ENCODE measurements around the gene SPSB2.

Gene SPSB2

DNA sequence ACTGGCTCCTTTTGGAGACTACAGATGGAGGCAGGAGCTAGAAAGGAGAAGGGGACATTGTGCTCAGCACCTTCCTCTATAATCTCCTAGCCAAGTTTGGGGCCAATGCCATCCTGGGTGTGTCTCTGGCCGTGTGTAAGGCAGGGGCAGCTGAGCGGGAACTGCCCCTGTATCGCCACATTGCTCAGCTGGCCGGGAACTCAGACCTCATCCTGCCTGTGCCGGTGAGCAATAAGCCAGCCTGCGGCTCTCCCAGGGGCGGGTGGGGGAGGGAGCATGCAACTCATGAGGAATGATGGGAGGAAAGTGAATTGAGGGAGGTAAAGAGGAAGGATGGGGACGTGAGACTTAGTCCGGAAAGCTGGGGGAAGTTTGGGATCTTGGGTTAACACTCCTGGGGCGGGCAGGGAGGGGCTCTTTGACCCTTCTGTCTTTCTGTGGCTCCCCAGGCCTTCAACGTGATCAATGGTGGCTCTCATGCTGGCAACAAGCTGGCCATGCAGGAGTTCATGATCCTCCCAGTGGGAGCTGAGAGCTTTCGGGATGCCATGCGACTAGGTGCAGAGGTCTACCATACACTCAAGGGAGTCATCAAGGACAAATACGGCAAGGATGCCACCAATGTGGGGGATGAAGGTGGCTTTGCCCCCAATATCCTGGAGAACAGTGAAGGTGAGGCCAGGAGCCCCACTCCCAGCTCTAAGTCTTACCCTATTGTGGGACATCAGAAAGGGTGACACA is 44.6 kb upstream of the SPSB2 start:
- Histone ChIP-seq H3K4me1 (ENCODE audit: control insufficient read depth in 1 of 2, insufficient read depth in 1 of 2, low read depth in 1 of 2, low read length in 1 of 2) (peaks cover 10 to 19% of the 10 kb centered on the region in 2 experiments), H3K9me3 (no peaks in the 10 kb centered on the region), H3K27me3 (peaks cover 91% of the 10 kb centered on the region), H3K27ac (no peak overlapping the region), H3K36me3 (no peaks in the 10 kb centered on the region), H3K4me3 (ENCODE audit: low read depth in 1 of 2, low read length in 1 of 2) (no peak overlapping the region)
- TF ChIP-seq, protein P1, sequence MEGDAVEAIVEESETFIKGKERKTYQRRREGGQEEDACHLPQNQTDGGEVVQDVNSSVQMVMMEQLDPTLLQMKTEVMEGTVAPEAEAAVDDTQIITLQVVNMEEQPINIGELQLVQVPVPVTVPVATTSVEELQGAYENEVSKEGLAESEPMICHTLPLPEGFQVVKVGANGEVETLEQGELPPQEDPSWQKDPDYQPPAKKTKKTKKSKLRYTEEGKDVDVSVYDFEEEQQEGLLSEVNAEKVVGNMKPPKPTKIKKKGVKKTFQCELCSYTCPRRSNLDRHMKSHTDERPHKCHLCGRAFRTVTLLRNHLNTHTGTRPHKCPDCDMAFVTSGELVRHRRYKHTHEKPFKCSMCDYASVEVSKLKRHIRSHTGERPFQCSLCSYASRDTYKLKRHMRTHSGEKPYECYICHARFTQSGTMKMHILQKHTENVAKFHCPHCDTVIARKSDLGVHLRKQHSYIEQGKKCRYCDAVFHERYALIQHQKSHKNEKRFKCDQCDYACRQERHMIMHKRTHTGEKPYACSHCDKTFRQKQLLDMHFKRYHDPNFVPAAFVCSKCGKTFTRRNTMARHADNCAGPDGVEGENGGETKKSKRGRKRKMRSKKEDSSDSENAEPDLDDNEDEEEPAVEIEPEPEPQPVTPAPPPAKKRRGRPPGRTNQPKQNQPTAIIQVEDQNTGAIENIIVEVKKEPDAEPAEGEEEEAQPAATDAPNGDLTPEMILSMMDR (IDR thresholded peaks at IDR 0.05): no peak

DNA sequence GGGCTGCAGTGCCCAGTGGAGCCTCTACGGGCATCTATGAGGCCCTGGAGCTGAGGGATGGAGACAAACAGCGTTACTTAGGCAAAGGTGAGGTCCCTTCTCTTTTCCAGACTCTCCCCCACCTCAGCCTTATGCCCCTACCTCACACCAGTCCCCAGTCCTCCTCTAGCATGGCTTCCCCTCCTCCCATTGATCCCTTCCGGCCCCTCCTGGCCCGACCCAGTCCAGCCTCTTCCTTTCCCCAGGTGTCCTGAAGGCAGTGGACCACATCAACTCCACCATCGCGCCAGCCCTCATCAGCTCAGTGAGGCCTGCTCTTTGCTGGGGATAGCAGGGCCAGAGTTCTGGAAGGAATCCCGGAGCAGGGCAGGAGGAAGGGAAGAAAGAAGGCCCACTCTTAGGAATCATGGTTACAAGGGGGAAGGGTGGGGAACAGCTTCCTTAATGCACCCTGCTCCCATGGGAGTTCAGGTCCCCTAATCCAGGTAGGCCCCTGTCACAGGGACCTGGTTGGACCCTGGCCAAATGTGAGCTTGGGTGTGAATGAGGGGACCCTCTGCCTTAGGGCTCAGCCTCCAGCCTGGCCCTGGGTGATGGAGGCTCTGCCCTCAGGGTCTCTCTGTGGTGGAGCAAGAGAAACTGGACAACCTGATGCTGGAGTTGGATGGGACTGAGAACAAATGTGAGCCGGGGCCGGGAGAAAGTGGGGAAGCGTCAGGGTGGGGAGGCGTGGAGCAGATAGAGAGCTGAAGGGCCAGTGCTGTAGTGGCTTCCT is 43.5 kb upstream of the SPSB2 start:
- peaks cover 91% of the 10 kb centered on the region for H3K27me3 ChIP-seq
- H3K36me3 ChIP-seq: no peaks in the 10 kb centered on the region
- no peak overlapping the region for H3K4me3 ChIP-seq (ENCODE audit: low read depth in 1 of 2, low read length in 1 of 2)
- TF ChIP-seq, protein P1 (IDR thresholded peaks at IDR 0.05): no peak
- H3K9me3 ChIP-seq: no peaks in the 10 kb centered on the region
- H3K27ac ChIP-seq: no peak overlapping the region
- H3K4me1 ChIP-seq (ENCODE audit: control insufficient read depth in 1 of 2, insufficient read depth in 1 of 2, low read depth in 1 of 2, low read length in 1 of 2): peaks cover 7 to 13% of the 10 kb centered on the region in 2 experiments

DNA sequence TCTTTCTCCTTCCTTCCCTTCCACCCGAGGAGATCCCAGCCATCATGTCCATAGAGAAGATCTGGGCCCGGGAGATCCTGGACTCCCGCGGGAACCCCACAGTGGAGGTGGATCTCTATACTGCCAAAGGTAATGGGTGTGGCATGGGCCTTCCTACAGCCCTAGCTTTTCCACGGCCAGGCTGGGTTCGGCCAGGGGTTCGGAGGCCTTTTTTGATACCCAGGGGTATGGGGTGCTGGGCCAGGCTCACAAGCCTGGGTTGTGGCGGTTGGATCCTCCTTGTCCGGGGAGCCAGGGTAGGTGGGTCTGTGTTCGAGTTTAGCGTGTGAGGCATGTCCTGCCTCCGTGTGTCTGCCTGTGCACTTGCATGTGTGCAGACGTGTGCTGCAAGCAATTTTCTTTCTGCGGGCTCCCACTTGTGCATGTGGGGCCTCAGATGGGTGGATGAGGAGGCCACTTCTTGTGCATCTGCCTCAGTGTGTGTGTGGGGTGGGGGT is 42.7 kb upstream of the SPSB2 start:
- TF ChIP-seq, protein P1 (IDR thresholded peaks at IDR 0.05): no peak
- Histone ChIP-seq H3K27ac (no peak overlapping the region), H3K27me3 (peaks cover 91% of the 10 kb centered on the region), H3K36me3 (no peaks in the 10 kb centered on the region), H3K9me3 (no peaks in the 10 kb centered on the region), H3K4me3 (ENCODE audit: low read depth in 1 of 2, low read length in 1 of 2) (no peak overlapping the region), H3K4me1 (ENCODE audit: control insufficient read depth in 1 of 2, insufficient read depth in 1 of 2, low read depth in 1 of 2, low read length in 1 of 2) (peaks cover 7 to 13% of the 10 kb centered on the region in 2 experiments)

DNA sequence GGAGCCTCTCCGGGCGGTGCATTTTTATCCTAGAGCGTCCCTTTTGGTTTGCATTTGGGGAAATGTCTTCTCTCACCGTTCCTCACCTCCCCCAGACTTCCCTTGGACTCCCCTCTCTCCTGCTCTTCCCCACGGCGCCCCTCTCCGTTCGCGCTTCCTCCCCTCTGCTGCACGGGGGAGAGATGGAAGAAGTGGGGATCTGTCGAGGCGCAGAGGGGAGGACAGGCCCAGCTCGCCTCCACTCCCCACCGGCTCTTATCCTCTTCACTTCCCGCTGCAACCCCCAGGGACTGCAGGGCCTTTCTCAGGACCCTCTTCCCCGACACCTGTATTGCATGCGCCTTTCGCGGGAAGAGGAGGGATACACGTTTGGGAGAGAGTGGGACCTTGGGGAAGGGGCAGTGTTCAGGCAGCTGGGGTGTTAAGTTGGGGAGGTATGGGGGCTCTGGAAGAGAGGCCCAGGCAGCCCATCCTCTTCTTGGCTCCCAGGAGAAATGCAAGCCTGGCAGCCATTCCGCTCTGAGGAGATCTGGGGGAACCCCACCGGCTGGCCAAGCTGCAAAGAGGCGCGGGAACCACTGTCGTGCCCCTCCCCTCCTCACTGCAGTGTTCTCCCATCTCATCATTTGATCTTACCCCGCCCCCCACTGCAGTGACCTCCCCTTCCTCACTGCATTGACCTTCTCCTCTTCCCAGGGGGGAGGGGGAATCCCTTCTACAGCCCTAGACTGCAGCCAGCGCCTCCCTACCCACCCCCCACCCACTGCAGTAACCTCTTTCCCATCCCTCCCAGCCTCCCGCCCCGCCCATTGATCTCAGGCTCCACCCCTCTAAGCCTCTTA is 42.1 kb upstream of the SPSB2 start:
- no peak overlapping the region for H3K27ac ChIP-seq
- no peaks in the 10 kb centered on the region for H3K36me3 ChIP-seq
- no peaks in the 10 kb centered on the region for H3K9me3 ChIP-seq
- peaks cover 7 to 13% of the 10 kb centered on the region in 2 experiments for H3K4me1 ChIP-seq (ENCODE audit: control insufficient read depth in 1 of 2, insufficient read depth in 1 of 2, low read depth in 1 of 2, low read length in 1 of 2)
- TF ChIP-seq, protein P1 (IDR thresholded peaks at IDR 0.05): no peak
- peak overlapping the region in 1 of 2 experiments; percentile 44 for H3K4me3 ChIP-seq (ENCODE audit: low read depth in 1 of 2, low read length in 1 of 2)
- peaks cover 91% of the 10 kb centered on the region for H3K27me3 ChIP-seq

DNA sequence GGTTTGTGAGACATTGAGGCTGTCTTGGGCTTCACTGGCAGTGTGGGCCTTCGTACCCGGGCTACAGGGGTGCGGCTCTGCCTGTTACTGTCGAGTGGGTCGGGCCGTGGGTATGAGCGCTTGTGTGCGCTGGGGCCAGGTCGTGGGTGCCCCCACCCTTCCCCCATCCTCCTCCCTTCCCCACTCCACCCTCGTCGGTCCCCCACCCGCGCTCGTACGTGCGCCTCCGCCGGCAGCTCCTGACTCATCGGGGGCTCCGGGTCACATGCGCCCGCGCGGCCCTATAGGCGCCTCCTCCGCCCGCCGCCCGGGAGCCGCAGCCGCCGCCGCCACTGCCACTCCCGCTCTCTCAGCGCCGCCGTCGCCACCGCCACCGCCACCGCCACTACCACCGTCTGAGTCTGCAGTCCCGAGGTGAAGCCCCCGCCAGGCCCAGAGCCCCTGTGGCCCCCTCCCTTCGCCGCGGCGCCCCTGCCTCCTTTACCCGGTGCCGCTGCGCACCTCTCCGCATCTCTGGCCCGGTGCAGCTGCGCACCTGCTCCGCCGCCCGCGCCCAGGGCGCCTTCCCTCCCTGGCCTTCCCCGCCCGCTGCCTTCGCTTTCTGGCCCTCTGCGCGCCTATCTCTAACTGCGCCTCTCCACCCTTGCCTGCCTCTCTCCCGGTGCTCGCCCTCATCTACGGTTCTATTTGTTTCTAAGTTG is 41.3 kb upstream of the SPSB2 start, which contains the start of gene ENO2:
Gene ENO2, plus strand, starts transcription at position 335 of the 701 bp plus-strand sequence. CDS start 1,253 bp downstream, outside the sequence.
- TF ChIP-seq, protein P1 (IDR thresholded peaks at IDR 0.05): no peak
- Histone ChIP-seq H3K9me3 (no peaks in the 10 kb centered on the region), H3K27me3 (peaks cover 89% of the 10 kb centered on the region), H3K27ac (no peak within 1 kb of the TSS), H3K4me1 (ENCODE audit: control insufficient read depth in 1 of 2, insufficient read depth in 1 of 2, low read depth in 1 of 2, low read length in 1 of 2) (peaks cover 7 to 13% of the 10 kb centered on the region in 2 experiments), H3K4me3 (ENCODE audit: low read depth in 1 of 2, low read length in 1 of 2) (peak within 1 kb of the TSS in 1 of 2 experiments; percentile 44), H3K36me3 (no peaks in the 10 kb centered on the region)

Data from neutrophil (primary cell).